Psoas muscle (tissue), 8 donors: ENCODE results near the gene KCNJ10. TPM values are rescaled to one million over a fixed set of nuclear protein-coding genes. Genes with fewer than 3 reads are reported as not detected.

Experiments used
- ATAC-seq, 4 donors: fragments of 200-7000 bp; cut with Tn5 transposase; one replicate each; pipeline ENCODE4 v1.9.1; 2020; ENCODE audit warnings: moderate library complexity in 3 of 4, mild to moderate bottlenecking in 2 of 4
- DNase-seq, 2 donors: peaks; one replicate each; pipeline ENCODE4 v3.0.0-alpha.2; 2020
- H3K27ac ChIP-seq: fragments of 200-600 bp; one replicate; pipeline ENCODE4 v1.8.0; 2022
- H3K27me3 ChIP-seq, 3 donors: fragments of 200-600 bp in 1 of 3; one replicate each; pipeline versions ENCODE4 v1.6.1 to v1.8.0; 2013 to 2022; ENCODE audit warnings: low read length in 2 of 3, mild to moderate bottlenecking in 2 of 3, moderate library complexity in 1 of 3; ENCODE audit not compliant: insufficient read depth in 3 of 3
- H3K36me3 ChIP-seq, 2 donors: fragments of 200-600 bp in 1 of 2; one replicate each; pipeline versions ENCODE4 v1.6.1 to v1.8.0; 2013 to 2022; ENCODE audit warnings: low read depth in 1 of 2, mild to moderate bottlenecking in 1 of 2, moderate library complexity in 1 of 2; ENCODE audit not compliant: insufficient read depth in 1 of 2
- H3K4me1 ChIP-seq: fragments of 200-600 bp; one replicate; pipeline ENCODE4 v1.8.0; 2022
- H3K4me3 ChIP-seq: fragments of 200-600 bp; one replicate; pipeline ENCODE4 v1.8.0; 2022; ENCODE audit warnings: mild to moderate bottlenecking
- H3K9me3 ChIP-seq: fragments of 200-600 bp; one replicate; pipeline ENCODE4 v1.8.0; 2022
- CTCF ChIP-seq: fragments of 200-600 bp; IDR thresholded peaks from one replicate; pipeline ENCODE4 v1.8.0; 2022; ENCODE audit warnings: antibody characterized with exemption
- WGBS, 3 donors: extraction: QIAGEN DNeasy Blood & Tissue Kit; methylation state at CpG; one replicate each; pipeline versions ENCODE4 v1.1.6 to v1.1.7; 2013; 5-methylcytosine and 5-hydroxymethylcytosine counted together
- intact Hi-C, 2 donors: fragments of 100-400 bp; cut with DNase I; formaldehyde crosslinking; loops; one replicate each; pipeline versions ENCODE4 v1.11.0 to v1.14.2; 2022
- polyA plus RNA-seq, 3 donors: library from polyadenylated mRNA; stranded (reverse); fragments of 200-250 nt; gene quantifications; one replicate each; pipeline ENCODE4 v1.2.3, GENCODE V29; 2013
- total RNA-seq, 4 donors: library from RNA; stranded (reverse); fragmentation: NEBNext Ultra II Directional in 2 of 4; extraction: Animal tissue kit (Norgen Biotek cat#: 25700) in 2 of 4; gene quantifications; one replicate each; pipeline versions ENCODE4 v1.2.1 to v1.2.4, GENCODE V29; 2021 to 2023
- donor health status: healthy with polysubstance abuse.
- donor health status: DM: no; HTN: no; CAD: no; lungs with moderate emphysema.
- donor health status: Bipolar disorder and iron deficiency.
- donor health status: healthy.
- donor health status: DM: yes; HTN: yes; CAD: no.
- donor health status: DM: no; HTN: no; CAD: no.
- donor health status: DM: no; HTN: no; CAD: no.
- donor health status: DM: yes; HTN: yes; CAD: no.

KCNJ10 gene
- total and polyA plus RNA-seq, 7 donors, result 0.01 to 0.09 (median 0.05) TPM; not detected in 3

- no peak for TF ChIP-seq CTCF
- 82 to 89% (median 83%) methylated on average over 3 of the region's 3 CpGs for WGBS, 3 donors
Observed at GRCh38 chr1:159955456-159955855, 114.5 kb downstream of the KCNJ10 start.

GRCh38 chr1:159953536-159954515, 116.1 kb downstream of the KCNJ10 start, which contains the start of gene SLAMF9:
SLAMF9 (minus strand) TSS chr1:159954237; CDS start chr1:159954137, 100 bp downstream.
- no peak for TF ChIP-seq CTCF
- Histone ChIP-seq H3K36me3 (no peaks in the 10 kb centered on the region), H3K4me3 (no peak within 1 kb of the TSS), H3K27ac (no peak within 1 kb of the TSS), H3K27me3 (peaks cover 0 to 22% (median 0%) of the 10 kb centered on the region in 3 donors), H3K9me3 (no peaks in the 10 kb centered on the region), H3K4me1 (no peaks in the 10 kb centered on the region)
- intact Hi-C loops, result no loop called here
- DNase-seq (no peak), ATAC-seq (no peak)
- WGBS, 3 donors, result 46 to 62% (median 55%) methylated on average over 11 of the region's 11 CpGs

More at GRCh38 chr1:159955456-159955855, 114.5 kb downstream of the KCNJ10 start:
- ATAC-seq (no peak), DNase-seq (no peak)
- Histone ChIP-seq H3K36me3 (no peaks in the 10 kb centered on the region), H3K27me3 (peaks cover 0 to 23% (median 0%) of the 10 kb centered on the region in 3 donors), H3K9me3 (no peaks in the 10 kb centered on the region), H3K4me1 (no peaks in the 10 kb centered on the region), H3K27ac (no peak overlapping the region), H3K4me3 (no peak overlapping the region)
- intact Hi-C loops, result no loop called here

- ATAC-seq, result no peak
Observed at GRCh38 chr1:159952932-159953331, 117.0 kb downstream of the KCNJ10 start.

GRCh38 chr1:159951551-159951950, 118.4 kb downstream of the KCNJ10 start:
- intact Hi-C loops, result no loop called here
- peaks cover 0 to 22% (median 0%) of the 10 kb centered on the region in 3 donors for H3K27me3 ChIP-seq
- no peak for TF ChIP-seq CTCF
- no peak overlapping the region for H3K4me3 ChIP-seq
- H3K27ac ChIP-seq, result no peak overlapping the region
- DNase-seq (no peak), ATAC-seq (no peak)
- H3K4me1 ChIP-seq, result no peaks in the 10 kb centered on the region
- no peaks in the 10 kb centered on the region for H3K36me3 ChIP-seq
- WGBS, 3 donors, result 67 to 78% (median 73%) methylated on average over 1 of the region's 1 CpG
- no peaks in the 10 kb centered on the region for H3K9me3 ChIP-seq

More at GRCh38 chr1:159952932-159953331, 117.0 kb downstream of the KCNJ10 start:
- Histone ChIP-seq H3K9me3 (no peaks in the 10 kb centered on the region), H3K4me1 (no peaks in the 10 kb centered on the region), H3K27me3 (peaks cover 0 to 22% (median 0%) of the 10 kb centered on the region in 3 donors), H3K36me3 (no peaks in the 10 kb centered on the region), H3K27ac (no peak overlapping the region), H3K4me3 (no peak overlapping the region)
- 78 to 89% (median 79%) methylated on average over 5 of the region's 5 CpGs for WGBS, 3 donors
- intact Hi-C loops, result no loop called here
- DNase-seq, result no peak
- no peak for TF ChIP-seq CTCF
